Measurements from ENCODE around the gene DBH.
"Not testable (repeated sequence)": the region's sequence is repeated elsewhere in the genome, so short reads cannot be mapped to it uniquely, and the experiment has no call there.

Gene DBH

GRCh38 chr9:133667759-133668450, 31.7 kb downstream of the DBH start:
- no peak for DNase-seq

DNA sequence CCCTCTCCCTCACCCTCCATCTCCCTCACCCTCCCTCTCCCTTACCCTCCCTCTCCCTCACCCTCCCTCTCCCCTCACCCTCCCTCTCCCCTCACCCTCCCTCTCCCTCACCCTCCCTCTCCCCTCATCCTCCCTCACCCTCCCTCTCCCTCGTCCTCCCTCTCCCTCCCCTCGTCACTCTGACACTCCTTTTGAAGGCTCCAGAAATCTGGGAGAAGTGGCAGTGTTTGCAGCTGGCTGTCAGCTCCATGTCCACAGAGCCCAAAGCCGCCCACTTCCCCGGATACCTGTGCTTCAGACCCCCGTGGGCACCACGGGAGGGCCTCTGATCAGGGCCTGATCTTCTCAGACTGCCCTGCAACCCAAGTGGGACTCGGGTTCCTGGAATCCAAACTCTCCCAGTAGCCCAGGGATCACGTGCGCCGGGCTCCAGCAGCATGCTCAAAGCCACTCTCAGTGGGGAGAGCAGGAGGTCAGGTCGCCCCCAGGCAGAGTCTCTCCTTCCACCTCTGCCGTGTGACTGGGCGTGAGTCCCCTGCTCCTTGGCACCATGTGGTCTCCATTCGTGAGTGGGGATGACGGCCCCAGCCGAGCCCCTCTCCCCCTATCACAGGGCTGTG, 33.1 kb downstream of the DBH start:
- DNase-seq: no peak

DNA sequence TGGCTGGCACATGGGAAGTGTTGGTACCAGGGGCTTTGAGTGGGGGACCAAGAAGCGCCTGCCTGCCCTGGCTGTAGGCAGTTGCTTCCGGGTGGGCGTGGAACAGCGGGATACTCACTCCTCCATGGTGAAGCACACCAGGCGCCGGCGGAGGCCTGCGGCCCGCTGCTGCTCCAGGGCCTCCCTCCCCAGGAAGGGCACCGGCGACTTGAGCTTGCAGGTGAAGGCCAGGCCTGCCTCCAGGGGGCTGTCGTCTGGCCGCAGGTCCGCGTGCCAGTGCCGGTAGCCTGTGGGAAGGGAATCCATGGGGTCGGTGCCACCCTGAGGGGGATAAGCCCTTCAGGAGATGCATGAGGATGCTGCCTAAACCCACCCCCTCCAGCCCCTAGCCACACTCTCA, 34.3 kb downstream of the DBH start:
- no peak for DNase-seq

DNA sequence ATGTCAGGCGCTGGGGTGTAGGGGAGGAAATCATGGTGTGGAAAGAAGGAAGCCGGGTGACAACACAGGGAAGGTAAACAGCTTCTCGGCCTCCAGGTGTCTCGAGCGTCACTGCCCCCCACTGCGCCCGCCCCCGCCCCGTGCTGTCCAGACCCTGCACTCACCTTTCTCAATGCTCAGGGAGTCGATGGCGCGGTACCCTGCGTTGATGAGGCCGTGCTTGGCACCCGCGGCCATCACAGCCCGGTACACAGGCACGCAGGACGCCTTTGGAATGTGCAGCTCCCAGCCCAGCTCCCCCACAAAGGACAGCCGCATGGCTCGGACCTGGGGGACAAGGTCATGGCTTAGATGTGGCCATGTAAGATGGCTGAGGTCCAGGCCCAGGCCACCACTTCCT, 35.2 kb downstream of the DBH start:
- no peak for DNase-seq

- DNase-seq: no peak
Measured at GRCh38 chr9:133672503-133673257, 36.5 kb downstream of the DBH start.

DNA sequence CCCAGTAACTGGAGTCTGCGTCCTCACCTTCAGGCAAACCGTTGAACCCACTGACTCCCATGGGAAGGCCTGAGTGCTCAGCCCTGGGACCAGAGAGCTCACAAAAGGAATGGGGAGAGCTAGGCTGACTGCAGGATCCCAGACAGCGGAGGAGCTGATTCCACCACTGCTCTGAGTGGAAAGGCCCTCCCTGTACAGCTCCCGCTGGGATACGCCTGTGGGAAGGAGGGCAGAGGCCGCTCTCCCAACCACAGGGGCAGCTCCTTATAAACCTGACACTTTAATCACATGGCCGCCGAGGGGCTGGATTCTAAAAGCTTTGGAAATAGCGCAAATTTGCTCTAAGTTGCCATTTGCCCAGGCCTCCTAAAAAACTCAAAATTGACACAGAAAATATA, 37.1 kb downstream of the DBH start:
- DNase-seq: no peak

DNA sequence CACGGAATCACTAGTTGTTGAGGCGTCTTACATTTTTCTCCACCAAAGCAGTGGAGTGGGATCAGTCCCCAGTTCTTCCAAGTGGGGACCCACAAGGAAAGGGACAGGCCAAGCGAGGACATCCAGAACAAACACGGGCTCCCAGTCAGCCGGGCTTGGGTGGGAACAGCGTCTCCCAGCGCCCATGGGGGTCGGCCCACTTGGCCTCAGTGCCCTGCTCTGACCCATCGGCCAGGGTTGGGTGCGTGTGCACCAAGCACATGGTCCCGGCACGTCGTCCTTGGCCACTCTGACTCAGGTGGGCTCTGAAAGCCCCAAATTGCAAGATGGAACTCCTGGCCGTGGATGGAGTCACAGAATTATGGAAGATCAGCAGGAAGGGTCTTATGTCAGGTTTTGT, 37.9 kb downstream of the DBH start:
- no peak for DNase-seq

- not testable (repeated sequence) for DNase-seq
Measured at GRCh38 chr9:133675796-133676195, 39.6 kb downstream of the DBH start.

- DNase-seq: no peak
Measured at GRCh38 chr9:133676450-133676849, 40.3 kb downstream of the DBH start.

DNA sequence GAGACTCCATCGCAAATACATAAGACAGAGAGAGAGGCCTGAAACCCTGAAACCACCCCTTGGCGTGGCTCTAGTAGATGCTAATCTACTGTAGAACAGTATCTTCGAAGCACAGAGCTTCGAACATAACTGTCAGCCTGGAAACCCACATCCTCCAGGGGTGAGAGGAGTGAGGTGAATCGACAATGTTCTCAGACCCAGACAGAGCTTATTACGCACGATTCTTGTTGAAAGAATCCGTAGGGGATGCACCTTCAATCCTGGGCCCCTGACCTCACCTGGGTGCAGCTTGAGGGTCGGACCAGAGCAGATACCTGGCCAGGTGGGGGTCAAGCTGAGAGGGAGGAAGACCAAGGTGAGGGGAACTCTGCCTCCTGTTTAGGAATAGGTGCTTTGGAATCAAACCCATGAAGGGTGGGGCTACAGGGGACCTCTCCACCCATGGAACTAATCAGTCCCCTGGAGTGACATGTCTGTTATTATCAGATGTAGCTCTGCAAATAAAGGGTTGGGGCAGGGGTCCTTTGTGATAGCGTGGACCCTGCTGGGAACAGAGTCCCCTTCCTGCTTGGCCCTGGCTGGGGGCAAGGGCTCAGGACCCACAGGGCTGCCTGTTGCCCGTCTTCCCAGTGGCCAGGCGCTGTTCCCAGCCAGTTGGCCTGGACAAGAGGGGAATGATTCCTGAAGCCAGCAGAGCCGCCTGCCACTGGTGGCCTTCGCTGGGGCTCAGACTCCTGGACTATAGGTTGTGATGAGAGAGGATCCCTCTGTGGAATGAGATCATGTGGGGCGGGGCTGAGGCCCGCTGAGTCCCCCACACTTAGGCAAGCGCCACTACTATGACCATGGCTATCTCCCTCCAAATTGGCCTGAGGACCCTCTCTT, 41.2 kb downstream of the DBH start:
- no peak for DNase-seq

DNA sequence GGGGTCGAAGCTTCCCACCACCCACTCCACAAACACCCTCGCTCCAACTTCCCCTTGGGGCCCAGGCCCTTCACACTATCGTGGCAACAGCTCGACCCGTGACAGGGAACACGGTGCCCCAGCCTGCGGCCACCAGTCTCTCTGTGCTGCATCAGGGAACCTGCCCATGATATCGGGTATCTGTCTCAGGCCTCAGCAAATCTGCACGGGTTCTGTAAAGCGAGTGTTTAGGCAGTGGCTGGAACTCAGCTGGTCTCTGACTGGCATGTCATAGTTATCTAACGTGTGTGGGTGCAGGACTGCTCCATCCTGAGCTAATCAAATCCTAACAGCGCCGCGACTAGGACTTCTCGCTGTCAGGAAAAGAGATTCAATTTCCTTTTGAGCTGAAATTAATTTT, 42.9 kb downstream of the DBH start:
- no peak for DNase-seq

GRCh38 chr9:133679466-133680061, 43.4 kb downstream of the DBH start:
- DNase-seq: no peak

DNA sequence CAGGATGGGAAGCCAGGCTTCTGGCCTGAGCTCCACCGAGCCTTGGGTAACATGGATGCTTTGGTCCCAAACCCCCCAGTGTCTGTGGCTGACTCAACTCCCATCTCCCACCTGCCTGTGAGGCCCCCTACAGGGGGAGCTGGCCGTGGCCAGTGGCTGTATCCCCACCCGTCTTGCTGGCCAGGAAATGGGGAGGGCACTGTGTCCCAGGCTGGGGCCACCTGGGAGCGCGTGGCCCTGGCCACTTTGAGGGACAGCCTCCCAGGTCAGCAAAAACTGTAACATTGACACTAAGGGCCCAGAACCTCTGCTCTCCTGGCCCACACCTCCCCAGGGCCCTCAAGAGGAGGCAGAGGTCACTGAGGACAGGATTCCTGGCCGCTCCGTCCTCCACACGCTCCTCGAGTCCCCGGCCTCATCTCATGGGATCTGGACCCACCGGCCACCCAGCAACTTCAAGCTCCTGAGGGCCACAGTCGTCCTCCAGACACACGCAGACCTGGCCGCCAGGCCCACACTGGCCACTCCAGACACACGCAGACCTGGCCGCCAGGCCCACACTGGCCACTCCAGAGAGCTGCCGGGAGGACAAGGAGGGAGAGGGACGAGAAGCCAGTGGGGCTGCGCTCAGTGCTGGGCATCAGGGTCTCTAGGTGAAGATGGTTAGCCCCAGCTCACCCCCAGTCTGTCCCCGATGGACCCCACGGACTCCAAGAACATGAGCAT, 44.2 kb downstream of the DBH start:
- DNase-seq: no peak

GRCh38 chr9:133680976-133681657, 45.0 kb downstream of the DBH start:
- no peak for DNase-seq

DNA sequence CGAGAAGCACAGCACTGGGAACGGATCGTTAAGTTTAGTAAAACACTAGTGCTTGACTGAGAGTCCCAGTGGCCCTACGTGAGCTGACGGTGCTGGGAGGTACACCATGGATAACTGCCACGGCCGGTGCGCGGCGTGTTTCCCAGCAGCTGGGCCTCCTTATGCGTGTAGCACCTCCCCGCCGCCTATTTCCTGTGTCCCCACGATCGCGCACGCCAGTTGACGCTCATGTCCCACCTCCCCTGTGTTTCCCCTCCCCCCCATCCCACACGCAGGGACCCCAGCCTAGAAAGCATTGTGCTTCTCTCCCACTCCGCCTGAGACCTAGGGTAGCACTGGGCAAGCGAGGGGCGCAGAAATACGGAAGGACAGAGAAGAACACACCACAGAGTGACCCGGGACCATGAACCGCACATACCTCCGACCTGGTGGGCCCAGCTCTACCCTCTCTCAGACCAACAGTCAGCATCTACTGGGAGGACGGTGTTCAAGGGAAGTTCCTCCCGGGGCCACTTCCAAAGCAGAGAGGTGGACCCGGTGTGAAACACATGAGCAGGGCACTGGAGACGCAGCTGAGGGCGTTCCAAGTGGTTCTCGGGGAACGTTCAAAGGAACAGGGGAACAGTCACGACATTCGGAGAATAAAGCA, 45.6 kb downstream of the DBH start:
- DNase-seq: no peak

DNA sequence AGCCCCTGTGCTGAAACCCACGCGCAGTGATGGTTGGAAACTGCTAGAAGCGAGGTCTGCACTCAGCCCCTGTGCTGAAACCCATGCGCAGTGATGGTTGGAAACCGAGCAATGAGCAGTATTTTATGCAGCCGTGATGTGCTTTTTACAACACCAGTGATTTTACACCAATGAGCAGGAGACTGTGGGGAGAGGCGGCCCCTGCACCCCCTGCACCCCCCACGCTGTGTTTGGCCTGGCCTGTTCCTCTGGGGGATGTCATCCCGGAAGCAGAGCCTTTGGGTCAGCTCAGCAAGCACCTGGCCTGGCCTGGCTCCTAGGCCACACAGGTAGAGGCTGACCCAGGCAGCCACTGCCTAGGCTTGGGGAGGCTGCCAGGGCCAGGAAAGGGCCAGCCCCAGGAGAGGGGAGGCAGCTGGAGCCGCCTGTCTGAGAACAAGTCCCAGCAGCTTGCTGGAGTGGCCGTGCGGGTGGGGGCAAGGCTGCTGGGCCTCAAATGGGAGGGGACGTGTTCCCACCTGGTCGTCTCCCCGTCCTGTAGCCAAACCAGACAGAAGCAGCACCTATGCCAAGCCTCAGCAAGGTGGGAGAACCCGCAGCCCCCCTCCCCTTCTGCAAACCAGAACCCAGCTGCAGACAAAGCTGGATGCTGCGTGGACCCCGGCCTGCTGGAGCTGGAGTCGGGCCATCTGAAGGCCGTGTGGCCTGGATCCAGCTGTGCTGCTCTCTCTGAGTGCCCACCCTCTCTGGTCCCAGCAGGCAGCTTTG, 46.8 kb downstream of the DBH start:
- DNase-seq: no peak

GRCh38 chr9:133683586-133684120, 47.5 kb downstream of the DBH start:
- DNase-seq: no peak

DNA sequence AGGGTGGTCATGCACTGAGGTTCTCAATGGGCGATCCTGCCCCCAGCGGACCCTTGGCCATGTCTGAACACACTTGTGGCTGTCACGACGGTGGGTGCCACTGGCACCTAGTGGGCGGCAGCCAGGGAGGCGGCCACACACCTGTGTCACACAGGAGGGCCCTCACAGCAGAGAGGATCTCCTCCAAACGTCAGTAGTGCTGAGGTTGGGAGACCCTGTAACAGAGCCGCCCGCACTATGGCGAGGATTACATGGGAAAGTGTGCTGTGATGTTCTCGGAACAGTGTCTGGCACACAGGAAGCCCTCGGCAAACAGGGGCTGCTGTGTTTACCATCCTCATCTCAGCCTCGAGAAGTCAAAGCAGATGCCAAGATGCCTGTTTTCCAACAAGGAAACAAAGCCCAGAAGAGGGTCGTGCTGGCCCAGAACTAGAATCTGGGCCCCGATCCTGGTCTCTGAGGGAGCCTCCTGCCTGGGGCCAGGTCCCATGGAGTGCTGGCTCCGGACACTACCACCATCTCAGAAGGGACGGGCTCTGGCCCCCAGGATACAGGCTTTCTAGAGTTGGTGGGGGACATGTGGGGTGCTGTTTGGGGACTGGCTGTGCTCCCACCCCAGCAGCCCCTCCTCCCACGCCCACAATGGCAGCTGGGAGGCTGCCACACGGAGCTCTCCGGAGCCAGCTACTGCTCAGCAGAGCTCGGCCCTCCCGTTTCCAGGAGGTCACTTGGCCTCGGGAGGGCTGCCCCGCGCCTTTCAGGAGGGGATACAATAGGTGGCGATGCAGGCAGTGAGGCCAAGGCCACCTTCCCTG, 48.2 kb downstream of the DBH start:
- no peak for DNase-seq

GRCh38 chr9:133684936-133685361, 48.8 kb downstream of the DBH start:
- no peak for DNase-seq
